ENCODE data around the gene NDUFS6.

NDUFS6 gene

DNA sequence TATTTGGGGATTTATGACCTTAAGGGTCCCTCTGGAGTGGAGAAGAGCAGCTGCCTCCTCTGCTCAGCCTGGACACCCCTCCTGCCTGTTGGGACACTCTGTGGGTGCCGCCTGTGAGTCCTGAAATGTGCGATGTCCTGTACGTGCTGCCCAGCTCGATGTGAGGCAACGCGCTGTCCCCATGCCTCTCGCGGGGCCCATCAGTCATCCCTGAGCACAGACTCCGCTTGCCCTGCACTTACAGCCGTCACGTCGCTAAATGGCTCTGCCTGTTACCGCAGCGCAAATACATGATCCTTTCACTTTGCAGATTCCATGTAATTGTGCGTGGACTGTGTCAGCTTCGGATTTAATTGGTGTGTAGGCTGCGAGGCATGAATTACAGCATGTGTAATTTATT is 54.4 kb downstream of the NDUFS6 start:
- Histone ChIP-seq H3K9me2 (ENCODE audit: low read depth, low read length) (no peaks in the 10 kb centered on the region), H3F3A (ENCODE audit: insufficient read depth, low read length) (no peaks in the 10 kb centered on the region), H3K4me2 (ENCODE audit: low read length) (no peak overlapping the region), H2AFZ (ENCODE audit: low read length) (no peak overlapping the region), H3K27ac (ENCODE audit: low read depth, low read length, poor library complexity, severe bottlenecking) (no peak overlapping the region), H3K4me1 (ENCODE audit: insufficient read depth, low read length, severe bottlenecking) (no peaks in the 10 kb centered on the region), H3K27me3 (ENCODE audit: insufficient read depth, low read length) (no peaks in the 10 kb centered on the region), H4K20me1 (ENCODE audit: insufficient read depth, low read length) (no peaks in the 10 kb centered on the region), H3K9me3 (ENCODE audit: low read length) (no peaks in the 10 kb centered on the region), H3K79me2 (ENCODE audit: insufficient read depth, low read length) (no peaks in the 10 kb centered on the region), H3K4me3 (ENCODE audit: low read depth, low read length, poor library complexity, severe bottlenecking) (no peak overlapping the region), H3K9ac (ENCODE audit: low read length) (no peak overlapping the region), H3K36me3 (ENCODE audit: insufficient read depth, low read length) (no peaks in the 10 kb centered on the region)
- TF ChIP-seq EZH2 (IDR thresholded peaks at IDR 0.05; ENCODE audit: borderline replicate concordance, low read length): no peak
- no peak for TF ChIP-seq CTCF (IDR thresholded peaks at IDR 0.05; ENCODE audit: low read length)

- H3K27ac ChIP-seq (ENCODE audit: low read depth, low read length, poor library complexity, severe bottlenecking): no peak overlapping the region
- H3K79me2 ChIP-seq (ENCODE audit: insufficient read depth, low read length): no peaks in the 10 kb centered on the region
- H3K4me2 ChIP-seq (ENCODE audit: low read length): no peak overlapping the region
- H3K27me3 ChIP-seq (ENCODE audit: insufficient read depth, low read length): no peaks in the 10 kb centered on the region
- no peaks in the 10 kb centered on the region for H3K36me3 ChIP-seq (ENCODE audit: insufficient read depth, low read length)
- H3K4me3 ChIP-seq (ENCODE audit: low read depth, low read length, poor library complexity, severe bottlenecking): no peak overlapping the region
- TF ChIP-seq CTCF (IDR thresholded peaks at IDR 0.05; ENCODE audit: low read length): no peak
- no peak for TF ChIP-seq EZH2 (IDR thresholded peaks at IDR 0.05; ENCODE audit: borderline replicate concordance, low read length)
- H3K9ac ChIP-seq (ENCODE audit: low read length): no peak overlapping the region
- no peaks in the 10 kb centered on the region for H3F3A ChIP-seq (ENCODE audit: insufficient read depth, low read length)
- no peaks in the 10 kb centered on the region for H3K9me2 ChIP-seq (ENCODE audit: low read depth, low read length)
- no peaks in the 10 kb centered on the region for H4K20me1 ChIP-seq (ENCODE audit: insufficient read depth, low read length)
- no peaks in the 10 kb centered on the region for H3K9me3 ChIP-seq (ENCODE audit: low read length)
- no peaks in the 10 kb centered on the region for H3K4me1 ChIP-seq (ENCODE audit: insufficient read depth, low read length, severe bottlenecking)
- H2AFZ ChIP-seq (ENCODE audit: low read length): no peak overlapping the region
These were observed 55.5 kb downstream of the NDUFS6 start for GRCh38 chr5:1856596-1857255.

- Histone ChIP-seq H3K36me3 (ENCODE audit: insufficient read depth, low read length) (no peaks in the 10 kb centered on the region), H3K4me3 (ENCODE audit: low read depth, low read length, poor library complexity, severe bottlenecking) (no peak overlapping the region), H2AFZ (ENCODE audit: low read length) (no peak overlapping the region), H3K27me3 (ENCODE audit: insufficient read depth, low read length) (no peaks in the 10 kb centered on the region), H3K4me2 (ENCODE audit: low read length) (no peak overlapping the region), H3K4me1 (ENCODE audit: insufficient read depth, low read length, severe bottlenecking) (no peaks in the 10 kb centered on the region), H3K9ac (ENCODE audit: low read length) (no peak overlapping the region), H4K20me1 (ENCODE audit: insufficient read depth, low read length) (no peaks in the 10 kb centered on the region), H3F3A (ENCODE audit: insufficient read depth, low read length) (no peaks in the 10 kb centered on the region), H3K9me2 (ENCODE audit: low read depth, low read length) (no peaks in the 10 kb centered on the region), H3K27ac (ENCODE audit: low read depth, low read length, poor library complexity, severe bottlenecking) (no peak overlapping the region), H3K9me3 (ENCODE audit: low read length) (no peaks in the 10 kb centered on the region), H3K79me2 (ENCODE audit: insufficient read depth, low read length) (no peaks in the 10 kb centered on the region)
- TF ChIP-seq CTCF (IDR thresholded peaks at IDR 0.05; ENCODE audit: low read length): no peak
- no peak for TF ChIP-seq EZH2 (IDR thresholded peaks at IDR 0.05; ENCODE audit: borderline replicate concordance, low read length)
These were observed 56.0 kb downstream of the NDUFS6 start for GRCh38 chr5:1857256-1857600.
